Small intestine (tissue), 7 donors: ENCODE data around the gene PCK1. TPM values are rescaled to one million over a fixed set of nuclear protein-coding genes. Genes with fewer than 3 reads are reported as not detected.

Experiments used
- DNase-seq, 2 donors: peaks; one replicate each; pipeline versions ENCODE4 v3.0.0 to v3.0.0-alpha.2; 2013
- FAIRE-seq: peaks from 2 replicates; lab custom pipeline; 2012; peaks lifted over from hg19 to GRCh38; lab: Jason Lieb, UNC
- H3K27ac ChIP-seq, 3 donors: one replicate each; pipeline ENCODE4 v1.5.1; 2013; ENCODE audit warnings: low read length in 2 of 3, mild to moderate bottlenecking in 2 of 3, control low read depth in 1 of 3, inconsistent platforms in 1 of 3, low read depth in 1 of 3, moderate library complexity in 1 of 3
- H3K27me3 ChIP-seq, 3 donors: one replicate each; pipeline ENCODE4 v1.6.1; 2013; ENCODE audit warnings: low read length in 3 of 3, inconsistent platforms in 1 of 3; ENCODE audit not compliant: control insufficient read depth in 3 of 3, insufficient read depth in 3 of 3
- H3K36me3 ChIP-seq, 3 donors: one replicate each; pipeline ENCODE4 v1.6.1; 2013; ENCODE audit warnings: low read length in 3 of 3, inconsistent platforms in 1 of 3, low read depth in 1 of 3, mild to moderate bottlenecking in 1 of 3, moderate library complexity in 1 of 3; ENCODE audit not compliant: control insufficient read depth in 3 of 3, insufficient read depth in 2 of 3
- H3K4me1 ChIP-seq, 3 donors: one replicate each; pipeline ENCODE4 v1.6.1; 2013; ENCODE audit warnings: low read length in 2 of 3, inconsistent platforms in 1 of 3, low read depth in 1 of 3, mild to moderate bottlenecking in 1 of 3, moderate library complexity in 1 of 3; ENCODE audit not compliant: control insufficient read depth in 3 of 3, insufficient read depth in 2 of 3
- H3K4me3 ChIP-seq, 3 donors: one replicate each; pipeline ENCODE4 v1.5.1; 2013; ENCODE audit warnings: low read length in 3 of 3, control low read depth in 1 of 3, inconsistent platforms in 1 of 3, low read depth in 1 of 3, mild to moderate bottlenecking in 1 of 3, moderate library complexity in 1 of 3
- H3K9me3 ChIP-seq, 2 donors: one replicate each; pipeline ENCODE4 v1.6.1; 2013; ENCODE audit warnings: low read depth in 1 of 2, low read length in 1 of 2; ENCODE audit not compliant: control insufficient read depth in 2 of 2, insufficient read depth in 1 of 2
- WGBS, 3 donors: extraction: QIAGEN DNeasy Blood & Tissue Kit; methylation state at CpG; one replicate each; pipeline ENCODE4 v1.1.7; 2013; 5-methylcytosine and 5-hydroxymethylcytosine counted together
- polyA plus RNA-seq, 4 donors: library from polyadenylated mRNA; stranded (reverse) in 3 of 4; unstranded in 1 of 4; fragments of 200-250 nt in 3 of 4; fragments of 120-200 nt in 1 of 4; gene quantifications; one replicate each; pipeline versions ENCODE4 v1.2.1 to v1.2.3, GENCODE V29; 2013
- donor health status: healthy with polysubstance abuse.
- donor health status: control.
- donor health status: control.
- donor health status: Bipolar disorder and iron deficiency.
- donor health status: healthy.

Gene PCK1
- polyA plus RNA-seq, 4 donors, result 5.5 to 439 (median 97.2) TPM

DNA sequence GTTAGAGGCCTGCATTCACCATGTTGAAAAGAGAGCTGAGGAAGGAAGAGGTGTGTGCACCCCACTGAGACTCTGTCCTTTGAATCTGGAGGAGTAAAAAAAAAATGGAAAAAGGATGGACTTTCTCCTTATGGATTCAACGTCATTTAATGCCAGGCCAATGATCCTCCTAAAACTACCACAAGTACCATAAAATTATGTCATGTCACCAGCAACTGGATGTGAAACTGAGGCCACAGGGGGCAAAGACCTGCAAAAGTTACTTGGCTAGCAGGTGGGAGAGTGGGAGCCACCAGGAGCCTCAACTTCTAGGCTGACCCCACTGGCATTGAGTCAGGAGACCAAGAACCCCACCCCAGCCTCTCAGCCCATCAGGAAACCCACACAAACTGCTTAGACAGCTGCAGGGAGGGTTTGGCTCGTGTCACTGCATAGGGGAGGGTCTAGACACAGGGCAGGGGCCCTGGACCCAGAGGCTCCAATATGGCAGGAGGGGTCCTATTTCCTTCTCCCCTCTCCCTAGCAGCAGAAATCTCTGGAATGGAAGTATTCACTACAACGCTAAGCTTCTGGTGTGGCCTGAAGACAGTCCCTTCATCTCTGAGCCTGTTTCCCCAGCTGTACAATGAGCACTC lies 11.0 kb downstream of the PCK1 start:
- H3K4me1 ChIP-seq, result peaks cover 0 to 41% (median 3%) of the 10 kb centered on the region in 3 donors
- WGBS, 3 donors, result 47 to 74% (median 56%) methylated on average over 3 of the region's 3 CpGs
- no peak overlapping the region for H3K4me3 ChIP-seq
- peak overlapping the region in 2 of 3 donors; percentile 6 to 69 for H3K27ac ChIP-seq
- H3K27me3 ChIP-seq, result no peaks in the 10 kb centered on the region
- H3K36me3 ChIP-seq, result no peaks in the 10 kb centered on the region
- FAIRE-seq (no peak), DNase-seq (peak in 1 of 2 donors; percentile 78)
- peaks cover 0 to 8% of the 10 kb centered on the region in 2 donors for H3K9me3 ChIP-seq

GRCh38 chr20:57573242-57573641 lies 12.3 kb downstream of the PCK1 start:
- 65 to 85% (median 75%) methylated on average over 12 of the region's 12 CpGs for WGBS, 3 donors

GRCh38 chr20:57573894-57574293 lies 13.0 kb downstream of the PCK1 start:
- Histone ChIP-seq H3K4me1 (peaks cover 3 to 48% (median 7%) of the 10 kb centered on the region in 3 donors), H3K36me3 (no peaks in the 10 kb centered on the region), H3K9me3 (peaks cover 0 to 8% of the 10 kb centered on the region in 2 donors), H3K27ac (no peak overlapping the region), H3K4me3 (no peak overlapping the region), H3K27me3 (no peaks in the 10 kb centered on the region)
- no peak for FAIRE-seq
- DNase-seq, result no peak
- 59 to 85% (median 66%) methylated on average over 5 of the region's 5 CpGs for WGBS, 3 donors

More at GRCh38 chr20:57573242-57573641, 12.3 kb downstream of the PCK1 start:
- no peak for FAIRE-seq
- H3K9me3 ChIP-seq, result peaks cover 0 to 8% of the 10 kb centered on the region in 2 donors
- no peak for DNase-seq
- H3K27ac ChIP-seq, result no peak overlapping the region
- no peaks in the 10 kb centered on the region for H3K27me3 ChIP-seq
- H3K36me3 ChIP-seq, result no peaks in the 10 kb centered on the region
- peaks cover 3 to 44% (median 7%) of the 10 kb centered on the region in 3 donors for H3K4me1 ChIP-seq
- H3K4me3 ChIP-seq, result no peak overlapping the region

GRCh38 chr20:57574954-57575353 lies 14.0 kb downstream of the PCK1 start:
- H3K4me1 ChIP-seq, result peaks cover 3 to 51% (median 9%) of the 10 kb centered on the region in 3 donors
- FAIRE-seq (no peak), DNase-seq (no peak)
- H3K9me3 ChIP-seq, result peaks cover 0 to 8% of the 10 kb centered on the region in 2 donors
- no peak overlapping the region for H3K4me3 ChIP-seq
- no peaks in the 10 kb centered on the region for H3K27me3 ChIP-seq
- H3K36me3 ChIP-seq, result no peaks in the 10 kb centered on the region
- H3K27ac ChIP-seq, result no peak overlapping the region

GRCh38 chr20:57576002-57576401 lies 15.1 kb downstream of the PCK1 start:
- no peaks in the 10 kb centered on the region for H3K27me3 ChIP-seq
- H3K4me3 ChIP-seq, result no peak overlapping the region
- H3K4me1 ChIP-seq, result peaks cover 3 to 52% (median 10%) of the 10 kb centered on the region in 3 donors
- DNase-seq (no peak), FAIRE-seq (no peak)
- H3K9me3 ChIP-seq, result peaks cover 0 to 8% of the 10 kb centered on the region in 2 donors
- 74 to 94% (median 83%) methylated on average over 2 of the region's 2 CpGs for WGBS, 3 donors
- no peaks in the 10 kb centered on the region for H3K36me3 ChIP-seq
- H3K27ac ChIP-seq, result no peak overlapping the region

DNA sequence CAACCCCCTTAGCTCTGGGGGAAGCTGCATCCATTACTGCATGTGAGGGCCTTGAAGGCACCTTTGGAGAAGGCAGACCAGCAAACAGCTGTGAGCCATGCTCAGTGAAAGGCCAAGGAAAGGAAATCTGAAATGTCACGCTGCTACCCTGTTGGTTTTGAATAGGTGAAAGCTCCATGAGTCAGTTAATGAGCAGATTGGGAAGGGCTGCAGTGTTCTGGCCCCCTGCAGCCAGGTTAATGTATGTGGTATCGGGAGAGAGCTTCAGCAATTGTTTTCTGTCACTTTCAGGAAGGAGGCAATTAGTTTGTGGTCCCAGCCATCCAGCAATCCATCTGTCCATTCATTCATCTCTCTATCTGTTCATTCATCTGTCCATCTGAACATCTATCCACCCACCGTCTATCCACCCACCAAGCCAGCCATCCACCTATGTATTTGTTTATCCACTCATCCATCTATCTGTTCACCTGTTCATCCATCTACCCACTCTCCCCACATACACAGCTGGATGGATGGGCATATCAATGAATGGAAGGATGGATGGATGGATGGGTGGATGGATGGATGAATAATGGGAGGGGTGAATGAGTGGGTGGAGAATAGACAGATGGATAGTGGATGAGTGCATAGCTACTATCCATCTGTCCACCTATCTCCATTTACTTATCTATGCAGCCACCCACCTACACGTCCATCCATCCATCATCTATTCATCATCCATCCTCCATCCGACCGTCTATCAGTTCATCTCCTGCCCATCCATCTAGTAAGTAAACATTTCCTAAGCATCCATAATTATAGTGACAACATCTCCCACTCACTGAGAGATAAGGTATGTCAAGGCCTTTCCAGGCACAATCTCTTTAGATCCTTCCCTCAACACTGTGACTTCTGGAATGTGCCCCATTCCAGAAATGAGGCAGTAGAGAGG lies 16.0 kb downstream of the PCK1 start:
- H3K27me3 ChIP-seq, result no peaks in the 10 kb centered on the region
- H3K36me3 ChIP-seq, result no peaks in the 10 kb centered on the region
- WGBS, 3 donors, result 69 to 82% (median 71%) methylated on average over 6 of the region's 6 CpGs
- peak overlapping the region in 1 of 3 donors; percentile 82 for H3K27ac ChIP-seq
- H3K4me3 ChIP-seq, result no peak overlapping the region
- no peak for FAIRE-seq
- peaks cover 6 to 56% (median 10%) of the 10 kb centered on the region in 3 donors for H3K4me1 ChIP-seq
- H3K9me3 ChIP-seq, result peaks cover 0 to 8% of the 10 kb centered on the region in 2 donors
- no peak for DNase-seq

- peaks cover 6 to 53% (median 10%) of the 10 kb centered on the region in 3 donors for H3K4me1 ChIP-seq
- no peak for FAIRE-seq
Observed at GRCh38 chr20:57577679-57578475, 17.0 kb downstream of the PCK1 start.

More at GRCh38 chr20:57577679-57578475, 17.0 kb downstream of the PCK1 start:
- Histone ChIP-seq H3K27me3 (no peaks in the 10 kb centered on the region), H3K36me3 (no peaks in the 10 kb centered on the region), H3K4me3 (no peak overlapping the region), H3K27ac (peak overlapping the region in 1 of 3 donors; percentile 82), H3K9me3 (peaks cover 0 to 8% of the 10 kb centered on the region in 2 donors)
- peak; percentile 82 to 84 for DNase-seq
- 36 to 64% (median 39%) methylated on average over 9 to 10 of the region's 10 CpGs for WGBS, 3 donors
